GM12875 (cell line): ENCODE measurements around the gene TCF25.
"Not testable (repeated sequence)": the region's sequence is repeated elsewhere in the genome, so short reads cannot be mapped to it uniquely, and the experiment has no call there.

ENCODE experiments used
- H3K4me3 ChIP-seq: one replicate; pipeline ENCODE4 v1.5.1; 2011; ENCODE audit warnings: low read depth, low read length, control low read depth
- TF ChIP-seq, protein P1 (sequence below): IDR thresholded peaks from 2 replicates; pipeline ENCODE4 v1.5.1; 2011; ENCODE audit warnings: low read depth, mild to moderate bottlenecking, control low read depth, inconsistent platforms, low read length, moderate library complexity, borderline replicate concordance; ENCODE audit not compliant: insufficient read depth

TCF25 gene

DNA sequence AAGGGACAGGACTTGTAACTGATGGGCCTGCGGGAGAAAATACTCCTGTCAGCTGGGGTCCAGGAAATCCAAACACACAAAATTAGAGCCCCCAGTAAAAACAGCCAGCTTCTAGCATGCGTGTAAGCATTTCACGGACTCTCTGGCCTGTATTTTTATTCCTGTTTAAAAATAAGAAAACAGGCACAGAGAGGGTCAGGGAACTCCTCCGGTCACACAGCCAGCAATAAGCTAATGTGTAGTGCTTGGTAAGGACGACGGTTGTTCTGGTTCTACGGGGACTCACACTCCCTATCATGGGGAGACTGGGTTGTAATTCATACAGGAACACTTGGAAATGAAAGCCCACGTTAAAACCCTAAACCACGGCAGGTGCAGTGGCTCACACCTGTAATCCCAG lies 1.5 kb upstream of the TCF25 start:
- H3K4me3 ChIP-seq, result no peak overlapping the region
- TF ChIP-seq, protein P1, sequence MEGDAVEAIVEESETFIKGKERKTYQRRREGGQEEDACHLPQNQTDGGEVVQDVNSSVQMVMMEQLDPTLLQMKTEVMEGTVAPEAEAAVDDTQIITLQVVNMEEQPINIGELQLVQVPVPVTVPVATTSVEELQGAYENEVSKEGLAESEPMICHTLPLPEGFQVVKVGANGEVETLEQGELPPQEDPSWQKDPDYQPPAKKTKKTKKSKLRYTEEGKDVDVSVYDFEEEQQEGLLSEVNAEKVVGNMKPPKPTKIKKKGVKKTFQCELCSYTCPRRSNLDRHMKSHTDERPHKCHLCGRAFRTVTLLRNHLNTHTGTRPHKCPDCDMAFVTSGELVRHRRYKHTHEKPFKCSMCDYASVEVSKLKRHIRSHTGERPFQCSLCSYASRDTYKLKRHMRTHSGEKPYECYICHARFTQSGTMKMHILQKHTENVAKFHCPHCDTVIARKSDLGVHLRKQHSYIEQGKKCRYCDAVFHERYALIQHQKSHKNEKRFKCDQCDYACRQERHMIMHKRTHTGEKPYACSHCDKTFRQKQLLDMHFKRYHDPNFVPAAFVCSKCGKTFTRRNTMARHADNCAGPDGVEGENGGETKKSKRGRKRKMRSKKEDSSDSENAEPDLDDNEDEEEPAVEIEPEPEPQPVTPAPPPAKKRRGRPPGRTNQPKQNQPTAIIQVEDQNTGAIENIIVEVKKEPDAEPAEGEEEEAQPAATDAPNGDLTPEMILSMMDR, result no peak

DNA sequence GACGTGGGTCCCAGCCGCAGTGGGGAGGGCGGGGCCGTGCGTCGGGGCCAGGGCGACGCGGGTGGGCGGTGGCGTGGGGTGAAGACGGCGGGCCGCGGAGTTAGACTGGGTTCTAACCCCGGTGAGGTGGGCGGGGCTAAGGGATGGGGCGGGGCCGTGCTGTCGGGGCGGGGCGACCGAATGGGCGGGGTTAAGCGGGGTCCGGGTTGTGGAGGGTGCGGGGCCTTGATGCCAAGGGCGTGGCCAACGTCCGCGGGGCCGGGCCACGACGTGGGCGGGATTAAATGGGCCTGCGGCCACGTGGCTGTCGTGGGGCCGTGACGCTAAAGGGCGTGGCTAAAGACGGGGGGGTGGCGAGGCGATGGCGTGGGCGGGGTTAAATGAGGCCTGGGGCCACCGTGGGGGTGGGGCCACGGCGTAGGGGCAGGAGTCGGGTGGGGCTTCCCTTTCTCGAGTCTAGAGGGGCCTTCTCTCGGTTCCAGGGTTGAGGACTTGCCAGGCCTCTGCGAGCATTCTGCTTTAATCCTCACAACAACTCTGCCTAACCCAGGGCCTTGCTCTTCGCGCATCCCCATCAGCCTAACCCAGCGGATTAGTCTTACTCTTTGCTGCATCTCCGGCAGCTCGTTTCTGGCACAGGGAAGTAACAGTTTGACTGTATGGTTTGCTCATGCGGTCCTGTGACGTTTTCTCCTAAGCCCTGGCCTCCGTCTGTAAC lies 739 bp downstream of the TCF25 start:
- TF ChIP-seq, protein P1, result no peak
- peak overlapping the region; percentile 85 for H3K4me3 ChIP-seq

DNA sequence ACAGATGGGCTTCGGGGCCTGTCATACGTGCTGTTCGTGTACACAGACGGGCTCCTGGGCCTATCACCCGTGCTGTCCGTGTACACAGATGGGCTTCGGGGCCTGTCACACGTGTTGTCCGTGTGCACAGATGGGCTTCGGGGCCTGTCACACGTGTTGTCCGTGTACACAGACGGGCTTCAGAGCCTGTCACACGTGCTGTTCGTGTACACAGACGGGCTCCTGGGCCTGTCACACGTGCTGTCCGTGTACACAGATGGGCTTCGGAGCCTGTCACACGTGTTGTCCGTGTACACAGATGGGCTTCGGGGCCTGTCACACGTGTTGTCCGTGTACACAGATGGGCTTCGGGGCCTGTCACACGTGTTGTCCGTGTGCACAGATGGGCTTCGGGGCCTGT lies 5.7 kb downstream of the TCF25 start:
- H3K4me3 ChIP-seq, result not testable (repeated sequence)

DNA sequence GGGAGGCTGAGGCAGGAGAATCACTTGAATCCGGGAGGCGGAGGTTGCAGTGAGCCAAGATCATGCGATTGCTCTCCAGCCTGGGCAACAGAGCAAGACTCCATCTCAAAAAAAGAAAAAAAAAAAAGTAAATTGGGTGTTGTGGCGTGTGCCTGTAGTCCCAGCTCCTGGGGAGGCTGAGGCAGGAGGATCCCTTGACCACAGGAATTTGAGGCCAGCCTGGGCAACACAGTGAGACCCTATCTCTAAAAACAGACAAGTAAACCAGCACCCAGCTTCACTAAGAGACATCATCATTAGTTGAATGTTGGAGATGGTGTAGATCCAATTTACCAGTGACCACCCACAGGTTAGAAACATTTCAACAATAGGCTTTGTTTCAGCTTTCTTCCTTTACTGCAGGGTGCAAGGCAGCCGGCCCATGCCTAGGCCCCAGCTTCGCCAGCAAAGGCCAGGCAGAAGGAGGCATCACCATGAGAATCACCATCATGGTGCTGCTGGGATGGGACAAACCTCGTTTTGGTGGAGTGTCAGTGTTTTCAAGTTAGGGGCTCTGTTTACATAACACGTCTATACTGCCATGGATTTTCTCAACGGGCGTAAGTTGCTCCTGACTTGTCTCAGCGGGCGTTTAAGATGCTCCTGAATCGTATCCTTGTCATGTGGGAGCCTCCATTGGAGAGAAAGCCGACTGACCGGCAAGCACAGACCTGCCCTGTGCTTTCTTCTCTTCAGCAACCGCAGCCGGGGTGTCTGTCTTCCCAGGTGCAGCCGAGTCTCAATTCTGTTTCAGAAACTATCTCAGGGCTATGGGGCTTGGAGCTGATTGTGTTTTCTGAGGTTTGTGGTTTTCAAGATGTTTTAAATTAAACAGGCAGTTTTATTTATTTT lies 7.3 kb downstream of the TCF25 start:
- no peak overlapping the region for H3K4me3 ChIP-seq
- TF ChIP-seq, protein P1, result no peak

DNA sequence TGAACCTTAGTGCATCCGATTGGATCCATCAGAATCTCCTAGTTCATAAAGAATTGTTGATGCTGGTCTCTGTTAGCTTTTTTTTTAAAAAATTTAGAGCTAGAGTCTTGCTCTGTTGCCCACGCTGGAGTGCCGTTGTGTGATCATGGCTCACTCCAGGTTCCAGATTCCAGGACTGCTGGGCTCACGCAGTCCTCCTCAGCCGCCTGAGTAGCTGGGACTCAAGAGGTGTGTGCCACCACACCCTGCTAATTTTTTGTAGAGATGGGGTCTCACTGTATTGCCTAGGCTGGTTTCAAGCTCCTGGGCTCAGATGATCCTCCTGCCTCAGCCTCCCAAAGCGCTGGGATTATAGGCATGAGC lies 8.0 kb downstream of the TCF25 start:
- H3K4me3 ChIP-seq, result no peak overlapping the region
- TF ChIP-seq, protein P1, result no peak

DNA sequence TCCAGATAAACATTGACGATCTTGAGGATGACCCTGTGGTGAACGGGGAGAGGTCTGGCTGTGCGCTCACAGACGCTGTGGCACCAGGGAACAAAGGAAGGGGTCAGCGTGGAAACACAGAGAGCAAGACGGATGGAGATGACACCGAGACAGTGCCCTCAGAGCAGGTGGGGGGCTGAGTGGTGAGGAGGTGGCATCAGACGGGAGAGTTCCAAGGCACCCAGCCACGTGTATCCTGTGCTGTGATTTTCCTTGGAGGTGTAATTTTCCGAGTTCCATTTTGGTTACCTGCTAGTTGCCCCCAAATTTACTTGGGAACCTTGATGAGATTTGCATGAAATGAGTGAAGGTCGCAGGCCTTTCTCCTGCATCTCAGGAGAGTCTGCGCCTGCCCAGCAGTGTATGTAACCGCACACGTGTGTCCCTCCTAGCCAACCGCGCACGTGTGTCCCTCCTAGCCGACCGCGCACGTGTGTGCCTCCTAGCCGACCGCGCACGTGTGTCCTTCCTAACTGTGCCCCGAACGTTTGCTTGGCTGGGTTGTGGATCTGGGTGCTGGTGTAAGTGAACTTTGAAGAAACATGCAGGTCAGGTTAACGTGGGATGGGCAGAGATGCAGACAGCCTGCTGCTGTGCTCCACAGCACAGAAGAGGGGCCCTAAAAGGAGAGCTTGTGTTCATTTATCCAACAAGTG lies 10.1 kb downstream of the TCF25 start:
- TF ChIP-seq, protein P1, result no peak
- H3K4me3 ChIP-seq, result no peak overlapping the region

DNA sequence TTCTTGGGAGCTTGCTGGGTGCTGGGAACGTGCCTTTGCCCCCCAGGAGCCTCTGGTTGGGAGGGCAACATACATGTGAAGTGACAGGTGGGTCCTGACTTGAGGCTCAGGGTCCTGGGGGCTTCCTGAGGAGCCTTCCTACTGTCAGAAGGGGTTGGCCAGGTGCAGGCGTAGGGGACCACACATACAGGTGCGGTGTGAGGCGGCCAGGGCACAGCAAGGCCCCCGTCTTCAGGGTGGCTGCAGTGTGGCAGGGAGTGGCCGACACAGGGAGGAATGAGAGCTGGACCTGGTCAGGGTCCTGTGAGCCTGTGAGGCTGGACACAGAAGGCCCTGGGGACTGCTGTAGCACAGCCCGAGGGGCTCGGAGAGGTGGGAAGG lies 10.6 kb downstream of the TCF25 start:
- H3K4me3 ChIP-seq, result no peak overlapping the region
- TF ChIP-seq, protein P1, result no peak
